Measurements from ENCODE around the gene TCF7L1.

Gene TCF7L1

DNA sequence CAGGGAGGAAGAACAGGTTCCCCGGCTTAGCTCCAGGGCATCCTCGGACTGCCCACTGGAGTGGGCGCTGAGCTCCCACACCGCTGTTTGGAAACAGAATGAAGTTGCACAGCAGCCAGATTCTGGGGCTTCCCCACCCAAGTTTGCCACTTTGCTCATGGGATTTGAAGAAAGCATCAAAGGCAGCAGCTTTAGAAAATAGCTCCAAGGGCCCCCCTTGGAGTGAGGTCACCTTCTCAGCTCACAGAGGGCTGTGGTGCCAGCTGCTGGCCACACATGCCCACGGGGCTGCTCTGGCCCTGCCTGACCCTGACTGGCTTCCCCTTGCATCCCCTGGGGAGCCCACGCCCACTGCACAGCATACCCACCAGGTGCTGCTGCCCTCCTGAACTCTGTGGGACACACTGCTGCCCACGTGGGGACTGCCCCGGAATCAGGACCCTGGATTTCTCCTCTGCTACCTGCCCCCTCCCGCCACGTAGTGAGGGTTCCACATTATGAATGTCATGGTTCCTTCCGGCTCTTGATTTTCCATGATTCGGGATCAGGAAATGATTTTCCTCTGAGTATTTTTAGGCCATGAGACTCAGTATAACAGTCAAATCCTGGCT, 124.3 kb downstream of the TCF7L1 start:
- TF ChIP-seq POLR2A (IDR thresholded peaks at IDR 0.05; ENCODE audit: low read length): no peak
- no peak for TF ChIP-seq GATA1 (IDR thresholded peaks at IDR 0.05; ENCODE audit: low read depth, low read length)
- DNase-seq: no peak

- no peak for TF ChIP-seq GATA1 (IDR thresholded peaks at IDR 0.05; ENCODE audit: low read depth, low read length)
- TF ChIP-seq POLR2A (IDR thresholded peaks at IDR 0.05; ENCODE audit: low read length): no peak
- DNase-seq: no peak
Observed at GRCh38 chr2:85257970-85258605, 124.9 kb downstream of the TCF7L1 start.

- no peak for DNase-seq
- TF ChIP-seq GATA1 (IDR thresholded peaks at IDR 0.05; ENCODE audit: low read depth, low read length) (no peak), POLR2A (IDR thresholded peaks at IDR 0.05; ENCODE audit: low read length) (no peak)
Observed at GRCh38 chr2:85259101-85259590, 126.0 kb downstream of the TCF7L1 start.

DNA sequence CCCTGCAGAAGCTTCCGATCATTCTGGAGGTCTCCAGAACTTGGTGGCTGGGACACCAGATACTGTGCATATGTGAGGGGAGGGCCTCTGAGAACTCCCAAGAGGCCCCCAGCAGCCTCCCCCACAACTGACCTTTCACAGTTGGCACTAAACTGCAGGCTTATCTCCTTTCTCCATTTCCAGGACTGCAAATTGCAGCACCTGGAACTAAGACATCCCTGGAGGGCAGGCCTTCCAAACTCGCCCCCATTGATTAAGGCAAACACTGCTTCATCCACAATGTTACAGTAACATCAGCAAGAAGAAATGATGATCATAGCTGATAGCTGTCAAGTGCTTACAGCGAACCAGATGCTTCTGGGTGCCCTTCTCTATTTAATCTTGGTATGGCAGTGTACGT, 126.7 kb downstream of the TCF7L1 start:
- TF ChIP-seq GATA1 (IDR thresholded peaks at IDR 0.05; ENCODE audit: low read depth, low read length): no peak
- TF ChIP-seq POLR2A (IDR thresholded peaks at IDR 0.05; ENCODE audit: low read length): no peak
- DNase-seq: no peak

DNA sequence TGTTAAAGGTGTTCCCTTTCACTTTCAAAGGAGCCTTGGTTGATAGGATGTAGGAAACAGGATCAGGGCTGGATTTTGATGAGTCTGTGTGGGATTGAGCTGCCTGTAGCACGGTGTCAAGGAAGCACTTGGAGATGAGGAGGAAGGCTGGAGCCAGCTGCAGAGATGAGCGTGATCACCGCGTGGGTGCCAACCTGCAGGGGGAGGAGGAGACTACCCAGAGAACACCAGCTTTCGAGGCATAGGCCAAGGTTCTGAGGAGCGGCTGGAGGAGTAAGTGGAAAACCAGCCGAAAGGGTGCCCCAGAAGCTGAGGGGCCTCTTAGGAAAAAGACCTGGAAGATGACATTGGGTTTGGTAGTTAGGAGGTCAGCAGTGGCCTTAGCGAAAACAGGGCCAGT, 130.4 kb downstream of the TCF7L1 start:
- no peak for DNase-seq
- TF ChIP-seq POLR2A (IDR thresholded peaks at IDR 0.05; ENCODE audit: low read length) (no peak), GATA1 (IDR thresholded peaks at IDR 0.05; ENCODE audit: low read depth, low read length) (no peak)

- no peak for DNase-seq
Observed at GRCh38 chr2:85264471-85264870, 131.3 kb downstream of the TCF7L1 start.

GRCh38 chr2:85265304-85265703, 132.1 kb downstream of the TCF7L1 start:
- TF ChIP-seq GATA1 (IDR thresholded peaks at IDR 0.05; ENCODE audit: low read depth, low read length): no peak
- no peak for TF ChIP-seq POLR2A (IDR thresholded peaks at IDR 0.05; ENCODE audit: low read length)
- no peak for DNase-seq

More at GRCh38 chr2:85264471-85264870, 131.3 kb downstream of the TCF7L1 start:
- no peak for TF ChIP-seq GATA1 (IDR thresholded peaks at IDR 0.05; ENCODE audit: low read depth, low read length)
- TF ChIP-seq POLR2A (IDR thresholded peaks at IDR 0.05; ENCODE audit: low read length): no peak

DNA sequence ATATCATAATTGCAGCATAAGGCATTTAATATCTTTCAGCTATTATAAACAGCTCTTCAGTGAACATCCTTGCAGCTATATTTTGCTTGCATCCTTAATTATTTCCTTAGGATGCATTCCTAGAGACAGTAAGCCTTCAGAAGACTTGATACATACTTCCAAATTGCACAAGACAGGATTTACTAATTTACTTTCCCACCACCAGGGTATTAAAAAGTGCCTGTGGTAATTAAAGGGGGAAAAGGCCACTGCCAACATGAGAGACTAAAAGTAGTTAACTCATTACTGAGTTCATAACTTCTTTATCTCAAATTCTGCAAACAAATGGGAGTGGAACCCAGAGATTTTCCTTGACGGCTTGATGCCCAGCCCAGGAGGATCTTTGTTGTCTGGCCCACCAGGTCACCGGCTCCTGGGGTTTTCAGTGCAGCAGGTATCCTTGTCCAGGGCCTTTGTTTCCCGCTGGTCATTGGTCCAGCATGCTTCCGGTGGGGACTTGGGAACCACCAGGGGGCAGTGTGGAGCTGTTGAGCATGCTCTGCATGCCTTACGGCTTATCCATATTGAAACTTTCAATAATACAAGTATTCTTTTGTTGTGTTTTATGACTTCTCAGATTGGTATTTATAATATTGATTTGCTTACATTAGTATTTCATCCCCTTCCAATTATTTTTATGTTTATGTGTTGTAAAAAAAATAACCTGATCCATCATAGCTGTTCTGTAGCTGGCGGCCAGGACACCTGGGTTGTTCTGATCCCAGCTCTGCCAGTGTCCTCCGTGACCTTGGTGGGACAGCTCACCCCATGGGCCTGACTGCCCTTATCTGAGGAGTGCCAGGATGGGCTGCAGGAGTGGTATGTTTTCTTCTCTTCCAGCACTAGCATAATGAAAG, 133.2 kb downstream of the TCF7L1 start:
- peak; percentile 67 to 84 for DNase-seq
- TF ChIP-seq POLR2A (IDR thresholded peaks at IDR 0.05; ENCODE audit: low read length) (no peak), GATA1 (IDR thresholded peaks at IDR 0.05; ENCODE audit: low read depth, low read length) (no peak)

DNA sequence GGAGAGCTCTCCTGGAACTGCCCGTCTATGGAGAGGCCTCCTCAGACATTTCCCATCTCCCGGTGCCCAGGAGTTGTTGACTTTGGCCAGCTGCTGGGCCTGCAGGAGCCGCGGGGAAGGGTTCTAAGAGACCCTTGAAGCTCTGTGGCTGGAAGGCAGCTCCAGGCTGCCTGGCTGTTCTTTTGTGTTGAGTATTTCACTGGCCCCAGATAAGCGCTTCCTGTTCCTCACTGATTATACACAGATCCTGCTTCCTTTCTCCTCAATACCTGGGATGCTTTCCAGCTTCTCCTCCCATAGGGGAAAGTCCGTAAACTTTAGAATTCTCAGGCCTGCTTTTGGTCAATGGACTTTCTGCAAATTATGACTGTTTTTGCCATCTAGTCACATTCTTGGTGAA, 136.8 kb downstream of the TCF7L1 start:
- no peak for TF ChIP-seq POLR2A (IDR thresholded peaks at IDR 0.05; ENCODE audit: low read length)
- no peak for TF ChIP-seq GATA1 (IDR thresholded peaks at IDR 0.05; ENCODE audit: low read depth, low read length)
- no peak for DNase-seq

- no peak for TF ChIP-seq GATA1 (IDR thresholded peaks at IDR 0.05; ENCODE audit: low read depth, low read length)
- TF ChIP-seq POLR2A (IDR thresholded peaks at IDR 0.05; ENCODE audit: low read length): no peak
- no peak for DNase-seq
Observed at GRCh38 chr2:85272357-85272756, 139.2 kb downstream of the TCF7L1 start.

- TF ChIP-seq GATA1 (IDR thresholded peaks at IDR 0.05; ENCODE audit: low read depth, low read length): no peak
- TF ChIP-seq POLR2A (IDR thresholded peaks at IDR 0.05; ENCODE audit: low read length): no peak
- peak in 1 of 2 experiments; percentile 9 for DNase-seq
Observed at GRCh38 chr2:85273738-85274731, 140.8 kb downstream of the TCF7L1 start.

DNA sequence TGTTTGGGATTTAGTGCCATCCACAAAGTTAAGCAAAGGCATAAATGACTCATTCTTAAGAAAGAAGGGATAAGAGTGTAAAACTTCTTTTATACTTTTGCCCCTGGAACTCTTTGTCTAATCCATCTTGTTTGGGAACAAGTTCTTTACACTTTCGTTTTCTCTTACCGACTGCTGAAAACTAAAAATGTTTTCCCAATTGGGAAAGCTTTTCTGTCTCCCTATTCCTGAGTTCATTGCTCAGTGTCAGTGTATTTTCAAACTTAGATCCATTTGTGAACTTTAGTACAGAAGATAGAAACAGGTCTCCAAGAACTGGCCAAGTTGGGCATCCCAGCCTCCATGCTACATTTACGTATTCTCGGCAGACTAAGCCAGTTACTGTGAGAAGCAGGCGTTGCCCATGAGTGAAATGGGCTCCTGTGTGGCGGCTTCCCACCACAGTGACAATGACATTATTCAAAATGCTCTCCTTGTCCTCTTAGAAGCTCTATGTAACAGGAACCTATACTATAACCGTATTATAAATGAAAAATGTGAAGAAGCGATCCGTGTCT, 142.9 kb downstream of the TCF7L1 start:
- DNase-seq: no peak
- TF ChIP-seq GATA1 (IDR thresholded peaks at IDR 0.05; ENCODE audit: low read depth, low read length) (no peak), POLR2A (IDR thresholded peaks at IDR 0.05; ENCODE audit: low read length) (no peak)

Measured in erythroblast (primary cell).